Activated CD8-positive, alpha-beta T cell treated with anti-CD3 and anti-CD28 coated beads for 36 hours (primary cell): ENCODE measurements around the gene KCNJ6. TPM values are rescaled to one million over a fixed set of nuclear protein-coding genes. Genes with fewer than 3 reads are reported as not detected.
"Not testable (repeated sequence)": the region's sequence is repeated elsewhere in the genome, so short reads cannot be mapped to it uniquely, and the experiment has no call there.

Experiments used
- ATAC-seq: fragments of 200-7000 bp; cut with Tn5 transposase; one replicate; pipeline ENCODE4 v1.10.0; 2021; ENCODE audit warnings: mild to moderate bottlenecking, moderate library complexity
- CTCF ChIA-PET: fragments of 350-600 bp; sonication (Branson Sonifier 250); formaldehyde crosslinking; loops from one replicate; lab custom pipeline; 2021; ENCODE audit warnings: antibody characterized with exemption; lab: Charles Lee
- POLR2A ChIA-PET: fragments of 350-600 bp; sonication (Branson Sonifier 250); formaldehyde crosslinking; loops from one replicate; lab custom pipeline; 2021; ENCODE audit warnings: antibody characterized with exemption; lab: Charles Lee
- DNase-seq: peaks from one replicate; pipeline ENCODE4 v3.0.0-alpha.2; 2020
- H3K27ac Mint-ChIP-seq: one replicate; pipeline ENCODE4 v1.8.0; 2021; ENCODE audit warnings: mild to moderate bottlenecking, mixed read lengths
- H3K27me3 Mint-ChIP-seq: one replicate; pipeline ENCODE4 v1.8.0; 2021; ENCODE audit warnings: mixed read lengths
- H3K36me3 Mint-ChIP-seq: one replicate; pipeline ENCODE4 v1.8.0; 2021; ENCODE audit warnings: low read depth, mixed read lengths
- H3K4me1 Mint-ChIP-seq: one replicate; pipeline ENCODE4 v1.8.0; 2021; ENCODE audit warnings: low read depth, mixed read lengths
- H3K4me3 Mint-ChIP-seq: one replicate; pipeline ENCODE4 v1.8.0; 2021; ENCODE audit warnings: mild to moderate bottlenecking, moderate library complexity, mixed read lengths
- H3K9me3 Mint-ChIP-seq: one replicate; pipeline ENCODE4 v1.8.0; 2021; ENCODE audit warnings: mixed read lengths
- intact Hi-C: fragments of 100-400 bp; cut with micrococcal nuclease; formaldehyde crosslinking; loops from one replicate; pipeline ENCODE4 v1.10.0; 2022
- total RNA-seq, 2 experiments: library from RNA; stranded (reverse); gene quantifications; one replicate each; pipeline ENCODE4 v1.2.3, GENCODE V29; 2021
- TF ChIP-seq, protein P1 (sequence below): fragments of 200-600 bp; IDR thresholded peaks from one replicate; pipeline ENCODE4 v1.8.0; 2022; ENCODE audit warnings: antibody characterized with exemption, mild to moderate bottlenecking

KCNJ6 gene
- total RNA-seq, 2 experiments from 2014 or later, result not detected

DNA sequence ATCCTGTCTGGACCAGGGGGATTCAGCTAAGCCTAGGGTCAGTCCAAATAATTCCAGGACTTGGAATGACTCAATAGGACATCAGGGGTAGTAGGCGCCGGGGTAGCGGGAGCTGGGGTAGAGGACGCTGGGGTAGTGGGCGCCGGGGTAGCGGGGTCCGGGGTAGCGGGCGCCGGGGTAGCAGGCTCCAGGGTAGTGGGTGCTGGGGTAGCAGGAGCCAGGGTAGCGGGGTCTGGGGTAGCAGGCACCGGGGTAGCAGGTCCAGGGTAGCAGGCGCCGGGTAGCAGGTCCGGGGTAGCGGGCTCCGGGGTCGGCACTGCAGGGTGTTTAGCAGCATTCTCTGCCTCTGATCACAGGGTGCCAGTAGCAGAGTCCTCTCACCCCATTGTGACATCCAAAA is 248.9 kb downstream of the KCNJ6 start:
- Mint-ChIP-seq H3K36me3 (no peaks in the 10 kb centered on the region), H3K27me3 (peaks cover 2% of the 10 kb centered on the region), H3K4me1 (no peaks in the 10 kb centered on the region), H3K9me3 (no peaks in the 10 kb centered on the region), H3K27ac (no peak overlapping the region), H3K4me3 (no peak overlapping the region)
- TF ChIP-seq, protein P1, sequence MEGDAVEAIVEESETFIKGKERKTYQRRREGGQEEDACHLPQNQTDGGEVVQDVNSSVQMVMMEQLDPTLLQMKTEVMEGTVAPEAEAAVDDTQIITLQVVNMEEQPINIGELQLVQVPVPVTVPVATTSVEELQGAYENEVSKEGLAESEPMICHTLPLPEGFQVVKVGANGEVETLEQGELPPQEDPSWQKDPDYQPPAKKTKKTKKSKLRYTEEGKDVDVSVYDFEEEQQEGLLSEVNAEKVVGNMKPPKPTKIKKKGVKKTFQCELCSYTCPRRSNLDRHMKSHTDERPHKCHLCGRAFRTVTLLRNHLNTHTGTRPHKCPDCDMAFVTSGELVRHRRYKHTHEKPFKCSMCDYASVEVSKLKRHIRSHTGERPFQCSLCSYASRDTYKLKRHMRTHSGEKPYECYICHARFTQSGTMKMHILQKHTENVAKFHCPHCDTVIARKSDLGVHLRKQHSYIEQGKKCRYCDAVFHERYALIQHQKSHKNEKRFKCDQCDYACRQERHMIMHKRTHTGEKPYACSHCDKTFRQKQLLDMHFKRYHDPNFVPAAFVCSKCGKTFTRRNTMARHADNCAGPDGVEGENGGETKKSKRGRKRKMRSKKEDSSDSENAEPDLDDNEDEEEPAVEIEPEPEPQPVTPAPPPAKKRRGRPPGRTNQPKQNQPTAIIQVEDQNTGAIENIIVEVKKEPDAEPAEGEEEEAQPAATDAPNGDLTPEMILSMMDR, result no peak
- ChIA-PET POLR2A (no interaction called here), CTCF (no interaction called here)
- no peak for DNase-seq
- ATAC-seq, result no peak
- intact Hi-C loops, result no loop called here

DNA sequence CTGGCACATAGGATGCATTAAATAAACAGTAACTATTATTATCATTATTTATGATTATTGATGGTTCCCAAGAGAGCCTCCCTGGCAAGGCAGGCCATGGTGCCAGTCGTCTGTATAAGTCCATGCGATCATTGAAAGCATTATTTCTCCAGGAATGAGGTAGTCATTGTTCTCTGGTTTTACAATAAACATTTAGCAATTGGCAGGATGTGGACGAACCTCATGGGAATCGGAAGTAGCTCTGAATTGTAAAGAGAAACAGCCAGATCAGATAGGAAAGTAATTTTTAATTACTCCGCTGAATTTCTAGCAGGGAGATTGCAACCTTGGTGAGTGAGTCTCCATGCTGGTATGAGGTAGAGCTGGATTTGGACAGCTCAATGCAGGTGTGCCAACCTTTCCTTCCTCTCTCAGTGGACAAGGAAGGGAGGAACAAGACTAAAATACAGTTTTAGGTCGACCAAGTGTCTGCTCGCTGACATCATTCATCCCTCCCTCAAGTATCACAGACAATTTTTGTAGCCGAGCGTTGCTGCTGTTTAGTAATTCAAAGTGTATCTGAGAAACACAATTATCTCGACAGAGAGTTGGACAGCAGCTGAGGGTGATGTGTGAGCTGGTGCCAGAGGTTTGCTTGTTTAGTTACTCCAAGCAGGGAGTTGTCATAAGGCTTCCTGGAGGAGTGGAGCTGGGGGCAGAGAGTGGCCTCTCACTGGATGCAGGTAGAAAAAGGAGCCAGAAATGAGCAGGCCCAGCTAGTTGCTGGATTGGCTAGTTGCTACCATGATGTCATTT is 250.8 kb downstream of the KCNJ6 start:
- H3K36me3 Mint-ChIP-seq, result no peaks in the 10 kb centered on the region
- no peak overlapping the region for H3K4me3 Mint-ChIP-seq
- no peak for DNase-seq
- TF ChIP-seq, protein P1, result no peak
- intact Hi-C loops, result no loop called here
- ATAC-seq, result no peak
- no peaks in the 10 kb centered on the region for H3K4me1 Mint-ChIP-seq
- H3K27ac Mint-ChIP-seq, result no peak overlapping the region
- peaks cover 2% of the 10 kb centered on the region for H3K27me3 Mint-ChIP-seq
- H3K9me3 Mint-ChIP-seq, result no peaks in the 10 kb centered on the region
- ChIA-PET POLR2A (no interaction called here), CTCF (interaction anchor here (2.0 kb wide), 1 partner anchor 9 kb away, joined by 7 read pairs; no protein-coding TSS in a partner anchor)

DNA sequence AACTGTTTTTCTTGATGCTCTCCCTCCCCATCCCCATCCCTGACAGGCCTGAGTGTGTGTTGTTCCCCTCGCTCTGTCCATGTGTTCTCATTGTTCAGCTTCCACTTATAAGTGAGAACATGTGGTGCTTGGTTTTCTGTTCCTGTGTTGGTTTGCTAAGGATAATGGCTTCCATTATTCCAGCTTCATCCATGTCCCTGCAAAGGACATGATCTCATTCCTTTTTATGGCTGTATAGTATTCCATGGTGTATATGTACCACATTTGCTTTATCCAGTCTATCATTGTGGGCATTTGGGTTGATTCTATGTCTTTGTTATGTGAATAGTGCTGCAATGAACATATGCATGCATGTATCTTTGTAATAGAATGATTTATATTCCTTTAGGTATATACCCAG is 254.0 kb downstream of the KCNJ6 start:
- ATAC-seq, intact Hi-C loops, DNase-seq, H3K4me3 Mint-ChIP-seq, CTCF ChIA-PET, H3K27me3 Mint-ChIP-seq, H3K27ac Mint-ChIP-seq, POLR2A ChIA-PET, H3K36me3 Mint-ChIP-seq, H3K4me1 Mint-ChIP-seq, H3K9me3 Mint-ChIP-seq: not testable (repeated sequence)

DNA sequence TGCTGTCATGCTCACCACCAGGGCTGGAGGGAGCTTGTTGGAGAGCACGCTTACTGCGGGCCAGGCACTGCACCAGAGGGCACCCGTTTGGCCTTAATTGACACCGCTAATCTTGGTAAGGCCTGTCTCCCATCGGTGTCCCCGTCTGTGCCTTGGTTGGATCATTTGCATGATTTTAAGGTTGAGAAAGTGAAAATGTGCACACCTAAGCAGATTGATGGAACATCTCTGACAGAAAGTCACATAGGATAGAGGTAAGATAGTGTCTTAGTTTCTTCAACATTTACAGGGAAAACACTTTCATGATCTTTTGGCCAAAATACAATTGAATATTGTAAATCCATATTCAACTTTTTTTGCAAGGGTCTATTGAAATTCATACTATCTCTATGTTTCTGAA is 255.5 kb downstream of the KCNJ6 start:
- no peaks in the 10 kb centered on the region for H3K9me3 Mint-ChIP-seq
- ChIA-PET POLR2A (interaction anchor here (0.5 kb wide), 1 partner anchor 81 kb away, joined by 3 read pairs; no protein-coding TSS in a partner anchor), CTCF (no interaction called here)
- ATAC-seq, result no peak
- H3K27me3 Mint-ChIP-seq, result peaks cover 8% of the 10 kb centered on the region
- DNase-seq, result no peak
- intact Hi-C loops, result no loop called here
- H3K36me3 Mint-ChIP-seq, result no peaks in the 10 kb centered on the region
- H3K4me3 Mint-ChIP-seq, result no peak overlapping the region
- TF ChIP-seq, protein P1, result no peak
- peaks cover 4% of the 10 kb centered on the region for H3K4me1 Mint-ChIP-seq
- no peak overlapping the region for H3K27ac Mint-ChIP-seq

DNA sequence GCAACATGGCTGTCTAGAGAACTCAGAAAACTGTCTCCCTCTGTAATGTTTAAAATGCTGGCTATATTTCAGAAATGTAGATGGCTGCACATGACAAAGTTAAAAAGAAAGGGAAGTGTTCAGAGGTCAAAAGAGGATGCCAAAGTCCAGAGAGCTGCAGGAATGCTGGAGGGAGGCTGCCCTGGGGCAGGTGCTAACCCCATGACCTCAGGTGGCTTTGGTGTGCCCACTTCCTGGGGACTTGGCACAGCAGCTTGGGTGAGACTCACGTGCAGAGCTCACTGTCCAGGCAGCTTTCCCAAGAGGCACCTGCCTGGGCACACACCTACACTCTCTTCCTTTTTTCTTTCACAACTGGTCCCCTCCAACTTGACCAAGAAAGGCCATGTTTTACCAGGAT is 256.4 kb downstream of the KCNJ6 start:
- intact Hi-C loops, result no loop called here
- DNase-seq, result no peak
- ChIA-PET POLR2A (no interaction called here), CTCF (interaction anchor here (1.2 kb wide), 1 partner anchor 15 kb away, joined by 3 read pairs; no protein-coding TSS in a partner anchor)
- no peak for ATAC-seq
- H3K27ac Mint-ChIP-seq, result no peak overlapping the region
- TF ChIP-seq, protein P1, result no peak
- peaks cover 8% of the 10 kb centered on the region for H3K27me3 Mint-ChIP-seq
- no peaks in the 10 kb centered on the region for H3K36me3 Mint-ChIP-seq
- H3K9me3 Mint-ChIP-seq, result no peaks in the 10 kb centered on the region
- H3K4me1 Mint-ChIP-seq, result peaks cover 4% of the 10 kb centered on the region
- no peak overlapping the region for H3K4me3 Mint-ChIP-seq
